B cell (primary cell): ENCODE results near the gene TMEM235. TPM values are rescaled to one million over a fixed set of nuclear protein-coding genes. Genes with fewer than 3 reads are reported as not detected.

Experiments used
- ATAC-seq: fragments of 200-7000 bp; cut with Tn5 transposase; one replicate; pipeline ENCODE4 v1.10.0; 2021; ENCODE audit warnings: low read depth, mild to moderate bottlenecking, moderate number of reproducible peaks, moderate library complexity
- CTCF ChIA-PET: fragments of 350-600 bp; sonication (Branson Sonifier 250); formaldehyde crosslinking; loops from one replicate; lab custom pipeline; 2021; ENCODE audit warnings: antibody characterized with exemption, inconsistent platforms; lab: Charles Lee
- POLR2A ChIA-PET: fragments of 350-600 bp; sonication (Branson Sonifier 250); formaldehyde crosslinking; loops from one replicate; lab custom pipeline; 2021; ENCODE audit warnings: antibody characterized with exemption; lab: Charles Lee
- DNase-seq: peaks from one replicate; pipeline ENCODE4 v3.0.0; 2013
- H2AFZ ChIP-seq: 2 replicates; pipeline ENCODE4 v1.6.1; 2012; ENCODE audit warnings: mild to moderate bottlenecking, low read depth, low read length; ENCODE audit not compliant: insufficient read depth, poor library complexity, severe bottlenecking
- H3K27ac ChIP-seq, 2 donors: 1 replicate in 1 of 2; 2 replicates in 1 of 2; pipeline ENCODE4 v1.5.1; 2012 to 2013; ENCODE audit warnings: low read length in 2 of 2, mild to moderate bottlenecking in 2 of 2, moderate library complexity in 1 of 2
- H3K27me3 ChIP-seq, 4 experiments: fragments of 200-600 bp in 1 of 4; sonication (generic) in 1 of 4; replicated peaks in 1 of 4; 1 replicate in 2 of 4; 2 replicates in 2 of 4; pipeline versions ENCODE4 v1.6.1 to v1.7.0; 2013 to 2016; ENCODE audit warnings: low read length in 3 of 4, mild to moderate bottlenecking in 2 of 4, mixed read lengths in 1 of 4, moderate library complexity in 1 of 4; ENCODE audit not compliant: insufficient read depth in 4 of 4, control insufficient read depth in 3 of 4; ENCODE audit errors: control extremely low read depth in 1 of 4
- H3K36me3 ChIP-seq, 2 experiments: replicated peaks in 1 of 2; 1 replicate in 1 of 2; 2 replicates in 1 of 2; pipeline versions ENCODE4 v1.6.1 to v1.7.1; 2013; ENCODE audit warnings: low read length in 1 of 2; ENCODE audit not compliant: insufficient read depth in 2 of 2, control insufficient read depth in 1 of 2; ENCODE audit errors: control extremely low read depth in 1 of 2, extremely low read depth in 1 of 2
- H3K4me1 ChIP-seq, 2 donors: fragments of 200-600 bp in 1 of 2; sonication (generic) in 1 of 2; 1 replicate in 1 of 2; 2 replicates in 1 of 2; pipeline versions ENCODE4 v1.5.1 to v1.6.1; 2013 to 2017; ENCODE audit warnings: low read length in 2 of 2; ENCODE audit not compliant: control insufficient read depth in 2 of 2, insufficient read depth in 2 of 2
- H3K4me2 ChIP-seq: replicated peaks from 2 replicates; pipeline ENCODE3; 2012; ENCODE audit warnings: mild to moderate bottlenecking, low read depth, low read length; ENCODE audit not compliant: poor library complexity, severe bottlenecking
- H3K4me3 ChIP-seq, 5 experiments: fragments of 200-600 bp in 1 of 5; sonication (generic) in 1 of 5; 1 replicate in 3 of 5; 2 replicates in 2 of 5; pipeline versions ENCODE4 v1.5.1 to v1.7.0; 2011 to 2016; ENCODE audit warnings: low read length in 4 of 5, mild to moderate bottlenecking in 4 of 5, low read depth in 2 of 5, control low read depth in 1 of 5, moderate library complexity in 1 of 5; ENCODE audit not compliant: insufficient read depth in 1 of 5; ENCODE audit errors: control extremely low read depth in 1 of 5, extremely low read depth in 1 of 5
- H3K79me2 ChIP-seq: fragments of 200-600 bp; sonication (generic); one replicate; pipeline ENCODE4 v1.6.0; 2016; ENCODE audit warnings: low read length; ENCODE audit not compliant: control insufficient read depth, insufficient read depth
- H3K9ac ChIP-seq: fragments of 200-600 bp; sonication (generic); 2 replicates; pipeline ENCODE4 v1.6.1; 2017; ENCODE audit warnings: mild to moderate bottlenecking, low read length, moderate library complexity
- H3K9me3 ChIP-seq, 3 donors: one replicate each; pipeline versions ENCODE4 v1.6.1 to v1.7.1; 2013; ENCODE audit warnings: low read length in 2 of 3; ENCODE audit not compliant: control insufficient read depth in 2 of 3, insufficient read depth in 1 of 3; ENCODE audit errors: control extremely low read depth in 1 of 3
- H4K20me1 ChIP-seq: 2 replicates; pipeline ENCODE4 v1.6.0; 2012; ENCODE audit warnings: mild to moderate bottlenecking, low read length; ENCODE audit not compliant: insufficient read depth, control insufficient read depth, poor library complexity, severe bottlenecking
- H3K27ac Mint-ChIP-seq: one replicate; pipeline ENCODE4 v1.8.0; 2021; ENCODE audit warnings: mixed read lengths
- H3K27me3 Mint-ChIP-seq: one replicate; pipeline ENCODE4 v1.8.0; 2021; ENCODE audit warnings: mixed read lengths
- H3K4me1 Mint-ChIP-seq: one replicate; pipeline ENCODE4 v1.8.0; 2021; ENCODE audit warnings: mixed read lengths
- H3K4me3 Mint-ChIP-seq: one replicate; pipeline ENCODE4 v1.8.0; 2021; ENCODE audit warnings: mixed read lengths
- H3K9me3 Mint-ChIP-seq: one replicate; pipeline ENCODE4 v1.8.0; 2022; ENCODE audit warnings: mixed read lengths; ENCODE audit not compliant: insufficient read depth
- EZH2 ChIP-seq: IDR thresholded peaks from 2 replicates; pipeline ENCODE4 v1.6.1; 2012; ENCODE audit warnings: borderline replicate concordance, low read depth, mild to moderate bottlenecking, moderate library complexity, low read length; ENCODE audit not compliant: insufficient read depth, poor library complexity, severe bottlenecking
- WGBS: methylation state at CpG from one replicate; pipeline ENCODE4 v1.1.5; 2013; ENCODE audit warnings: missing lambda C conversion rate; ENCODE audit not compliant: insufficient coverage; 5-methylcytosine and 5-hydroxymethylcytosine counted together
- intact Hi-C: fragments of 100-400 bp; cut with micrococcal nuclease; formaldehyde crosslinking; loops from one replicate; pipeline ENCODE4 v1.10.0; 2022
- polyA plus RNA-seq: library from polyadenylated mRNA; depleted of rRNA; stranded (reverse); fragments of >200 nt; gene quantifications from 2 replicates; pipeline ENCODE4 v1.2.3, GENCODE V29; 2012
- total RNA-seq, 2 donors: library from RNA; stranded (reverse); fragments of 120-200 nt in 1 of 2; gene quantifications; 1 replicate in 1 of 2; 2 replicates in 1 of 2; pipeline versions ENCODE4 v1.2.3 to v1.2.4, GENCODE V29; 2013 to 2022
- TF ChIP-seq, protein P1 (sequence below): fragments of 200-600 bp; IDR thresholded peaks from one replicate; pipeline ENCODE4 v1.8.0; 2022; ENCODE audit warnings: antibody characterized with exemption, mild to moderate bottlenecking

The TMEM235 gene
- total and polyA plus RNA-seq, 2 donors (not counting 1 experiment from before 2014, with no cell fraction given), result not detected

DNA sequence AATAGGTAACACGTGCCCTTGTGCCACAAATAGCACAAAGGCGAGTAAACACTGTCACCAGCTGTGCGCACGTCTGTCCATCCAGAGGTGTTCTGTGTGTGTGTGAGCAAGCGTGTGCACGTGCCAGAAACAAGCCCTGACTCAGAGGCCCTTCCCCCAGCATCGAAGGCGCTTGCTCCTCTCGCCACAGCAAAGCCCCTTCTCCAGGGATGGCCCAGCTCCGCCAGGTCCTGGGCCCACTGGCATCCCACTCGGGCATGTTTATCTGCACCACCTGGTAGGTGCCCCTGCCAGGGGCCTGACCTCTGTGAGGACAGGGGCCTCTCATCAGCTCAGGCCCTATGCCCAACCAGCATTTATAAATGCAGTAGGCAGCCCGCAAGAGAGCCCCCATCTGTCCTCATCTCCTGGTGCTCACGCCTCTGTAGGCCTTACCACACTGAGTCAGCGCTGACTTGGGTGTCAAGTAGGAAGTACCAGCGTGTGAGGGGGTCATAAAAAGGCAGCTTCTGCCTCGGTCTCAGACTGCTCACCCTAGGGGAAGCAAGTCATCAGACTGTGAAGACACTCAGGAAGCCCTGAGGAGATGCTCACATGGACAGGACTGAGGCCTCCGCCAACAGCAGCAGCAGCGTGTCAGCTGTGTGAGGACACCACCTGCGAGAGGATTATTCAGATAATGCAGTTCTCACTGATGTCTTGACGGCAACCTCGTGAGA, 10.8 kb downstream of the TMEM235 start:
- H3K9ac ChIP-seq, result no peak overlapping the region
- DNase-seq (peak; percentile 76), ATAC-seq (peak; percentile 85)
- ChIA-PET POLR2A (interaction anchor here (0.6 to 1.2 kb wide), 2 partner anchors 47 to 102 kb away, joined by 3 to 4 read pairs; no protein-coding TSS in a partner anchor), CTCF (interaction anchor here (1.0 to 3.2 kb wide), 6 partner anchors 9 to 157 kb away, joined by 3 to 26 read pairs (median 7); no protein-coding TSS in a partner anchor)
- Mint-ChIP-seq H3K9me3 (no peaks in the 10 kb centered on the region), H3K27ac (peak overlapping the region; percentile 90), H3K27me3 (no peaks in the 10 kb centered on the region), H3K4me3 (peak overlapping the region; percentile 50), H3K4me1 (peaks cover 45% of the 10 kb centered on the region)
- H3K9me3 ChIP-seq, result peaks cover 0 to 28% (median 0%) of the 10 kb centered on the region in 3 donors
- H3K79me2 ChIP-seq, result no peaks in the 10 kb centered on the region
- H3K4me2 ChIP-seq, result peak overlapping the region; percentile 44
- no peaks in the 10 kb centered on the region for H3K27me3 ChIP-seq
- H3K27ac ChIP-seq, result peak overlapping the region; percentile 54 to 79
- H2AFZ ChIP-seq, result no peak overlapping the region
- H3K36me3 ChIP-seq, result no peaks in the 10 kb centered on the region
- H3K4me1 ChIP-seq, result peaks cover 26 to 34% of the 10 kb centered on the region in 2 donors
- H3K4me3 ChIP-seq, result no peak overlapping the region
- TF ChIP-seq, protein P1, sequence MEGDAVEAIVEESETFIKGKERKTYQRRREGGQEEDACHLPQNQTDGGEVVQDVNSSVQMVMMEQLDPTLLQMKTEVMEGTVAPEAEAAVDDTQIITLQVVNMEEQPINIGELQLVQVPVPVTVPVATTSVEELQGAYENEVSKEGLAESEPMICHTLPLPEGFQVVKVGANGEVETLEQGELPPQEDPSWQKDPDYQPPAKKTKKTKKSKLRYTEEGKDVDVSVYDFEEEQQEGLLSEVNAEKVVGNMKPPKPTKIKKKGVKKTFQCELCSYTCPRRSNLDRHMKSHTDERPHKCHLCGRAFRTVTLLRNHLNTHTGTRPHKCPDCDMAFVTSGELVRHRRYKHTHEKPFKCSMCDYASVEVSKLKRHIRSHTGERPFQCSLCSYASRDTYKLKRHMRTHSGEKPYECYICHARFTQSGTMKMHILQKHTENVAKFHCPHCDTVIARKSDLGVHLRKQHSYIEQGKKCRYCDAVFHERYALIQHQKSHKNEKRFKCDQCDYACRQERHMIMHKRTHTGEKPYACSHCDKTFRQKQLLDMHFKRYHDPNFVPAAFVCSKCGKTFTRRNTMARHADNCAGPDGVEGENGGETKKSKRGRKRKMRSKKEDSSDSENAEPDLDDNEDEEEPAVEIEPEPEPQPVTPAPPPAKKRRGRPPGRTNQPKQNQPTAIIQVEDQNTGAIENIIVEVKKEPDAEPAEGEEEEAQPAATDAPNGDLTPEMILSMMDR, result no peak
- no peak for TF ChIP-seq EZH2
- 35% methylated on average over 12 of the region's 21 CpGs for WGBS
- intact Hi-C loops, result loop anchor here (1.0 kb wide), 1 partner anchor 55 kb away; the partner anchor contains the start of genes AFMID and TK1
- no peaks in the 10 kb centered on the region for H4K20me1 ChIP-seq

DNA sequence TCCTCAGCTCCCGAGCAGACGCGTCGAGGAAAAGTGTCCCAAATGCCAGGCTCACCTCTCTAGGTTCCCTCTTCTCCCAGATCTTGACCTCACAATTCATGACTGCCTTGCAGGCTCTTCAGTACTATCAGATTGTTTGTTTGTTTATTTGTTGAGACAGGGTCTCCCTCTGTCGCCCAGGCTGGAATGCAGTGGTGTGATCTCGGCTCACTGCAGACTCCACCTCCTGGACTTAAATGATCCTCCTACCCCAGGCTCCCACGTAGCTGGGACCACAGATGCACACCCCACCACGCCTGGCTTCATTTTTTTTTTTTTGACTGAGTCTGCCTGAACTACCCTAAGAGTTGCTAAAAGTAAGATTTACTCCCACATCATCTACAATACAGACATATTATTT, 15.9 kb downstream of the TMEM235 start:
- Mint-ChIP-seq H3K27ac (no peak overlapping the region), H3K4me3 (no peak overlapping the region), H3K27me3 (no peaks in the 10 kb centered on the region), H3K4me1 (peaks cover 30% of the 10 kb centered on the region), H3K9me3 (no peaks in the 10 kb centered on the region)
- DNase-seq, result no peak
- no peak for ATAC-seq
- Histone ChIP-seq H3K27me3 (no peaks in the 10 kb centered on the region), H3K9me3 (peaks cover 0 to 15% (median 0%) of the 10 kb centered on the region in 3 donors), H3K27ac (no peak overlapping the region), H3K9ac (no peak overlapping the region), H3K4me1 (peaks cover 29 to 31% of the 10 kb centered on the region in 2 donors), H4K20me1 (peaks cover 7% of the 10 kb centered on the region), H2AFZ (no peak overlapping the region), H3K4me2 (no peak overlapping the region), H3K79me2 (no peaks in the 10 kb centered on the region), H3K36me3 (no peaks in the 10 kb centered on the region), H3K4me3 (no peak overlapping the region)
- TF ChIP-seq EZH2, result no peak
- TF ChIP-seq, protein P1, result no peak
- CTCF ChIA-PET, result interaction anchor here (0.6 to 6.1 kb wide), 4 partner anchors 66 to 163 kb away, joined by 4 to 47 read pairs (median 18); no protein-coding TSS in a partner anchor
- POLR2A ChIA-PET, result no interaction called here
- WGBS, result 98% methylated on average over 6 of the region's 8 CpGs
- intact Hi-C loops, result no loop called here
